K562 (cell line): Measurements from ENCODE around the gene UBXN4. TPM values are rescaled to one million over a fixed set of nuclear protein-coding genes. Genes with fewer than 3 reads are reported as not detected.
A peak's percentile ranks its signal among the peaks of the same experiment; 100 is the strongest.

ENCODE experiments used
- ATF6 ChIP-seq: sonication (generic); formaldehyde crosslinking; IDR thresholded peaks from 2 replicates; pipeline ENCODE4 v1.4.0; 2020; ENCODE audit warnings: mild to moderate bottlenecking, missing genetic modification reagents
- BRD4 ChIP-seq: fragments of 200-600 bp; sonication (generic); IDR thresholded peaks from 2 replicates; pipeline ENCODE4 v1.6.1; 2017; ENCODE audit warnings: inconsistent platforms
- CUX1 ChIP-seq: fragments of 200-800 bp; sonication (Bioruptor generic); IDR thresholded peaks from 2 replicates; pipeline ENCODE4 v1.6.1; 2016; ENCODE audit warnings: missing genetic modification characterization, missing compliant biosample characterization
- GATAD2B ChIP-seq: fragments of 450-650 bp; IDR thresholded peaks from 2 replicates; pipeline ENCODE4 v1.6.1; 2017; ENCODE audit warnings: mild to moderate bottlenecking, borderline replicate concordance
- IFI16 ChIP-seq: fragments of 250-450 bp; sonication (Bioruptor Pico); IDR thresholded peaks from 2 replicates; pipeline ENCODE4 v2.1.2; 2022; ENCODE audit warnings: mild to moderate bottlenecking, inconsistent platforms
- MAFG ChIP-seq: fragments of 450-650 bp; conservative IDR thresholded peaks from 2 replicates; pipeline ENCODE4 v1.6.1; 2016; ENCODE audit warnings: missing genetic modification characterization, missing compliant biosample characterization
- NCOR1 ChIP-seq: fragments of 450-650 bp; IDR thresholded peaks from 2 replicates; pipeline ENCODE4 v1.6.1; 2016; ENCODE audit warnings: mild to moderate bottlenecking, moderate library complexity
- NFIX ChIP-seq: fragments of 250-450 bp; sonication (Bioruptor Pico); IDR thresholded peaks from 2 replicates; pipeline ENCODE4 v1.4.0; 2020; ENCODE audit warnings: low read depth, mild to moderate bottlenecking, moderate library complexity
- POLR3A ChIP-seq: IDR thresholded peaks from 2 replicates; pipeline ENCODE4 v1.6.1; 2011; ENCODE audit warnings: borderline replicate concordance, mild to moderate bottlenecking, moderate library complexity; ENCODE audit not compliant: insufficient read length, insufficient read depth; ENCODE audit errors: extremely low read depth
- POU5F1 ChIP-seq: fragments of 150-350 bp; IDR thresholded peaks from 2 replicates; pipeline ENCODE4 v1.6.1; 2014; ENCODE audit warnings: borderline replicate concordance, low read length, low read depth, mild to moderate bottlenecking; ENCODE audit not compliant: partially characterized antibody
- RREB1 ChIP-seq: fragments of 250-450 bp; sonication (Bioruptor Pico); IDR thresholded peaks from 2 replicates; pipeline ENCODE4 v1.4.0; 2020
- ZNF175 ChIP-seq: fragments of 200-800 bp; sonication (Bioruptor generic); IDR thresholded peaks from 2 replicates; pipeline ENCODE4 v1.6.1; 2016; ENCODE audit warnings: low read depth, mild to moderate bottlenecking, missing genetic modification characterization, missing compliant biosample characterization
- ZNF277 ChIP-seq: fragments of 250-450 bp; sonication (Bioruptor Pico); IDR thresholded peaks from 2 replicates; pipeline ENCODE4 v1.8.0; 2022; ENCODE audit warnings: inconsistent platforms, mild to moderate bottlenecking, moderate library complexity, borderline replicate concordance
- polyA plus RNA-seq, 8 experiments: library from polyadenylated mRNA; depleted of rRNA in 4 of 8; stranded (reverse) in 5 of 8; unstranded in 3 of 8; fragments of >200 nt; fragmentation: Nextera tagmentation in 2 of 8; fragmentation: Illumina TruSeq in 1 of 8; extraction: Ambion mirVana in 2 of 8; extraction: Trizol in 1 of 8; gene quantifications; 2 replicates each; pipeline versions ENCODE4 v1.2.1 to v1.2.3, GENCODE V29; 2011 to 2014; ENCODE audit warnings: inconsistent platforms in 1 of 8, missing spikeins in 1 of 8
- total RNA-seq, 7 experiments: library from RNA; depleted of rRNA in 6 of 7; stranded (reverse); fragments of >200 nt in 6 of 7; fragmentation: Illumina TruSeq in 2 of 7; extraction: Trizol in 2 of 7; gene quantifications; 2 replicates each; pipeline versions ENCODE4 v1.2.1 to v1.2.3, GENCODE V29; 2011 to 2021; ENCODE audit warnings: low replicate concordance in 1 of 7

The UBXN4 gene
- total and polyA plus RNA-seq, 9 of the 15 experiments (the other 6 are each of a cell fraction or from before 2014, with no cell fraction given): 30.4 to 127 (median 55.3) TPM

GRCh38 chr2:135741043-135741394 lies 636 bp upstream of the UBXN4 start (continued):
- no peak for TF ChIP-seq RREB1 (CRISPR knock-in tag)
- TF ChIP-seq BRD4: no peak
- no peak for TF ChIP-seq IFI16 (CRISPR knock-in tag)
- no peak for TF ChIP-seq ATF6
- TF ChIP-seq ZNF277 (CRISPR knock-in tag): no peak
- no peak for TF ChIP-seq GATAD2B
- 0 out of 2 replicates have a peak, but pooled peaks have one; percentile 3 for TF ChIP-seq NFIX (CRISPR knock-in tag)
- TF ChIP-seq CUX1 (CRISPR knock-in tag): no peak
- no peak for TF ChIP-seq POU5F1
- TF ChIP-seq NCOR1: 0 out of 2 replicates have a peak, but pooled peaks have one; percentile 9
- TF ChIP-seq POLR3A: no peak
- no peak for TF ChIP-seq ZNF175 (CRISPR knock-in tag)
- TF ChIP-seq MAFG (tag): peak; percentile 54
